ENCODE measurements around the gene CD37.
"Not testable (repeated sequence)": the region's sequence is repeated elsewhere in the genome, so short reads cannot be mapped to it uniquely, and the experiment has no call there.

CD37 gene

DNA sequence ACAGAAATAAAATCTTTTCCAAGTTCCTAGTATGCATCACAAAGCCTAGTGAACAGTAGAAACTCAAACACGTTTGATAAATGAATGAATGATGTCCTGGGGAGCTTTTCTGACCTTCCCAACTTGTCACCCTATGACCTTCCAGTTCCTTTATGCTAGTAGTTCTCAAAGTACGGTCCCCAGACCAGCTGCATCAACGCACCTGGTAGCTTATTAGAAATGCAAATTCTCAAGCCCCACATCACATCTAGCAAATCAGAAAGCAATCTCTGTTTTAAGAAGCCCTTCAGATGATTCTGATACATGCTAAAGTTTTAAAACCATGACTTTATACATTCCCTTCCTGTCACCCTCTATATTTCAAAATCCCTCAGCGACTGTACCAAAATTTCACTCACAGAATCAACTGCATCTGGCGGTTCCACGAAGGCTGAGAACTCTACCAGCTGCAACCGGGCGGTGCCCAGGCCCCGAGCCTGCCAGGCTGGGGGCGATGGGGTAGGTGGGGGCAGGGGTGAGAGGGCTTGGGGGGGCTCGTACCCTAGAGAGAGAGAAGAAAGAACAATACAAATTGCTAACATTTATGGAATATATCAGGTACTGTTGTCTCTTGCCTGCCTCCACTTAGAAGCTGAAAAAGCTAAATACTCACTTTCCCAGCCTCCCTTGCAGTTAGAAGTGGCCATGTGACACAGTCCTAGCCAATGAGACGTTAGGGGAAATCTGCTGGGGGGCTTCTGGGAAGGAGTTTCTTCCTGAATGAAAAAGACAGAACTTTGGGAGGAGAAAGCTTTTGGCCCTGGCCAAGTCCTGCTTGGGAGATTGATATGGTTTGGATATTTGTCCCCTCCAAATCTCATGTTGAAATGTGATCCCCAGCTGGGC, 13.3 kb downstream of the CD37 start:
- DNase-seq = no peak

DNA sequence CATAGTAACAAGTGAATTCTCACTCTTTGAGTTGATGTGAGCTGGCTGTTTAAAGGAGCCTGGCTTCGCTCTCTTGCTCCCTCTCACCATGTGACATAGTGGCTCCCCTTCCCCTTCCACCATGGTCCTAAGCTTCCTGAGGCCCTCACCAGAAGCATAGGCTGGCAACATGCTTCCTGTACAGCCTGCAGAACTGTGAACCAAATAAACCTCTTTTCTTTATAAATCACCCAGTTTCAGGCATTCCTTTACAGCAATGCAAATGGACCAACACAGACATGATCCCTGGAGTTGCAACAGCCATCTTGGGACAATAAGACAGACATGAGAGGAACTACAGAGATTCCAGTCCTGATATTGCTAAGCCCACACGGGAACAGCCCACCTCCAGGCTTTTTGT, 14.4 kb downstream of the CD37 start:
- no peak for DNase-seq

GRCh38 chr19:49355909-49356353, 20.7 kb downstream of the CD37 start:
- DNase-seq = no peak

GRCh38 chr19:49356382-49356781, 21.2 kb downstream of the CD37 start:
- DNase-seq = no peak

DNA sequence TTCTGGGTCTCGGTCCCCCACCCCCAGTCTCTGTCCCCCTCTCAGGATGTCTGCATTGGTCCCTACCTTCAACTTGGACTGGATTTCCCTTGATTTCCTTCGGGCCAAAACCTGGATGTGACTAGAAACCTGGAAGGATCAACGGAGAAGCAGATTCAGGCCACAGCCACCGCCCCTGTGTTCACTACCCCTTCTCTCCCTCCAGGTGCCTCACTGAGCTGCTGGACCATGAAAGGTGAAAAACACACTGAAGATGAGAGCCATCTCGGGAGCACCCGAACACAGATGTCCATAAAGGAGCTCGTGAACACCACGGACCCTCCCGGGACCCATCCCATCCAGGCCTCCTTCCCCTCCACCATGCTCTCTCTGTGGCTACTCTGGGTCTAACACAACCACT, 22.0 kb downstream of the CD37 start:
- no peak for DNase-seq

- no peak for DNase-seq
Measured at GRCh38 chr19:49359851-49360820, 24.9 kb downstream of the CD37 start.

DNA sequence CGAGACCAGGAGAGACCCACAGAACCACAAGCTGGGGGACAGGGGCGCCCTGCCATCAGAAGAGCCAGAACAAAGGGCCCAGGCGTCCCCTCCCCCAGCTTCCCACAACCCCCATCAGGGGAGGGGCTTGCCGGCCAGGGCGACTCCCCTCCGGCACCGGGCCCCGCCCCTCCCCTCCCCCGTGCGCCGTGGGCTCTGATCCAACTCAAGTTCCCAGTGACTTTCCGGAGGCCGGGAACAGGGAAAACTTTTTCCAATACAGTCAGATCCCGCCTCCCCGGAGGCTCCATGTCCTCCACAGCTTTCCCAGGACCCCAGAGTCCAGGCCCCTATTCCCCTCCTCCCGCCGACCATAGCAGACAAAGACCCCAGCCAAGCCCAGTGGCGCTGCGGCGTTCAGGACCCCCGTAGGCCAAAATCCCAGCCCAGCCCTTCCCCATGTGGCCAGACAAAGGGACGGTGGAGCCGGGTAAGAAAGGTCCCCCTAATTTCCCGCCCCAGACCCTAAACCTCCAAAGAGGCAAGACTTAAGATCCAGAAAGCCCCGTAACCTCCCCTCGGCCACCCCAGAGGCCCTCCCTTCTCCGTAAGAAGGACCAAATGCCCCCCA, 26.3 kb downstream of the CD37 start:
- DNase-seq = no peak

DNA sequence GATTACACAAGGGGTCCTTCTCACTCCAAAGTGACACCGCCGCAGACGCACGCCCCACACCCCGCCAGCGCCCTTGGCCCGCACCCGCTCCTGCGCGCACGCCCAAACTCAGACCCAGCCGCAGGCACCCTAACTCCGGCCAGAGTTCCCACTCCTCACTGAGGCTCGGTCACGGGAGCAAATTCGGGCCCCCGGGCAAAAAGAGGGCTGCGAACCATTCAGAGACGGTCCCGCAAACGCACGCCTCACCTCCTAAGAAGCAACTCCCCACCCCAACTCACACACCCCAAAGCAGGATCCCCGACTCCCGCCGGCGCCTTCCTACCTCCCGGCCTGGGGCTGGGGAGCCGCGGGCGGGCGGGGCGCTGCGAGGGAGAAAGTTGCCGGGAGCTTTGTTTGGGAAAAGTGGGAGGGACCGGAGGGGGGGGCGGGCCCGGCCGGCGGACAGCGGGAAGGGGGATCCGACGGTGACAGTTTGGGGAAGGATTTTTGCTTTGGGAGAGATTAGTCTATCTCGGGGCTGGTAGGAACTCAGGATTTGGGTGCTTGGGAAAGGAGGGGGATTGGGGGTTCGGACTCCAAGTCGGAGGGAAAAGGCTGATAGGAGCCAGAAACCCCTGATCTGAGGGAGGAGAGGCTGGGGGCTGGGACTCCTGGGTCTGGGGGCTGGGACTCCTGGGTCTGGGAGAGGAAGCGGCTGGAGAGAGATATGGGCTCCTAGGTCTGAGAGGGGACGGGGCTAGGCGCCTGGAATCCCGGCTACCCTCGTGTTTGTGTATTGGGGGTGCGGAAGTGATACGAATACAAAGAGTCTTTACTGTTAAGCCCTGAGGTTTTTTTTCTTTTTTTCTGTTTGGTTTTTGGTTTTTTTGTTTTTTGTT, 27.1 kb downstream of the CD37 start, which contains the start of gene TEAD2:
Gene TEAD2, minus strand, starts transcription at position 369 of the 881 bp plus-strand sequence. CDS start 2,341 bp downstream, outside the sequence.
- DNase-seq = no peak

- DNase-seq = no peak
Measured at GRCh38 chr19:49362929-49363267, 27.7 kb downstream of the CD37 start.

- peak; percentile 82 for DNase-seq
Measured at GRCh38 chr19:49363268-49364082, 28.3 kb downstream of the CD37 start, which contains the start of gene DKKL1. TSS of gene DKKL1 (plus strand) at chr19:49363877. CDS start at chr19:49363999, 122 bp downstream.

DNA sequence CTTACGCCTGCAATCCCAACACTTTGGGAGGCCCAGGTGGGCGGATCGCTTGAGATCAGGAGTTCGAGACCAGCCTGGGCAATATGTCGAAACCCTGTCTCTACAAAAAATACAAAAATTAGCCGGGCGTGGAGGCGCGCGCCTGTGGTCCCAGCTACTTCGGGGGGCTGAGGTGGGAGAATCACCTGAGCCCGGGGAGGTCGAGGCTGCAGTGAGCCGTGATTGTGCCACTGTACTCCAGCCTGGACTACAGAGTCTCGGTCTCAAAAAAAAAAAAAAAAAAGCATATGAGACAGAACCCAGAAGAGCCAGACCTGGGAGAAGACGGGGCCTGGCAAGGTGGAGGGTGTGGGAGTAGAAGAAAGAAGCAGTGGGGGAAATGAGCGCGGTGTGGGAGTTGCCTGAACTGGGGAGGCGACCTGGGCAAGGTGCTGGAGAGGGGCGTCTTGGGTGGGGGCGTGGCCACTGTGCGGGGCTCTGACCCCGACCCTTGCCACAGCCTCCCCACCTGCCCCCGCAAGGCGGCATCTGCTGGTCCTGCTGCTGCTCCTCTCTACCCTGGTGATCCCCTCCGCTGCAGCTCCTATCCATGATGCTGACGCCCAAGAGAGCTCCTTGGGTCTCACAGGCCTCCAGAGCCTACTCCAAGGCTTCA, 29.0 kb downstream of the CD37 start:
- DNase-seq = no peak

DNA sequence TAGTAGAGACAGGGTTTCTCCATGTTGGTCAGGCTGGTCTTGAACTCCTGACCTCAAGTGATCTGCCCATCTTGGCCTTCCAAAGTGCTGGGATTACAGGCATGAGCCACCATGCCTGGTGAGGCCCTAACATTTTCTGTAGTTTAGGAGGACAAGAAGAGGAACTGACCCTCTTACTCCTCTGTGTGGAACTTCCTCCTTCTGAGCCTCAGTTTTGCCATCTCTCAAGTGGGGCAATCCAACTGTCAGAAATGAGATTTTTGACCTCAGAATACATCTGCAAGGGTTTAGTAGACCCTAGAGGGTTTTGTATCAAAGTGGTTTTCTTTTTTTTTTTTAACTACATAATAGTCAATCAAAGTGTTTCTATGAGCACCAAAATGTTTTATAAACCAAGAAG, 30.9 kb downstream of the CD37 start:
- DNase-seq = no peak

DNA sequence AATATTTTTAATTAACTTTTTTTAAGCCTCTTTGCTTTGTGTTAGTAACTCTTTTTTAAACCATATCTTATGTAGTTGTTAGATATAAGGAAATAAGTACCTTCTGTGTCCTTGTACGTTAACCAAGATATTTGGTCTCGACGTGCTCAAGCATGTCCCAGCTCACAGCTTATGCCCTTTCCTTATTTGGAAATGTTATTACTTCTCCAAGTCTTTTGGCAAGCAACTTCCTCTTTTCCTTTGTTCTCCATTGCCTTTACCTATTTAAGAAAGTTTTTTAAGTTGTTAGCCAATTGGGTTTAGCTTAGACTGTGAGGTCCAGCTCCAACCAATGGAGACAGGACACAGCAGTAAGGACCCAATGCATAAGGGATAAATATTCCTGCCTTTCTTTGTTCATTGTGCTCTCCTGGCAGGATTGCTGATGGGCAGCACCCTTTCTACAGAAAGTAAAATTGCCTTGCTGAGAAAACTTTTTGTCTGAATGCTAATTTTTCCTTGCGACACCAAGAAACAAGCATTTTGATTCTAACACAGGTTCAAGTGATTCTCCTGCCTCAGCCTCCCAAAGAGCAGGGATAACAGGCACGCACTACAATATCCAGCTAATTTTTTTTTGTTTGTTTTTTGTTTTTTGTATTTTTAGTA, 33.6 kb downstream of the CD37 start:
- no peak for DNase-seq

- DNase-seq = no peak
Measured at GRCh38 chr19:49371184-49371583, 36.0 kb downstream of the CD37 start.

- DNase-seq = not testable (repeated sequence)
Measured at GRCh38 chr19:49373174-49373573, 38.0 kb downstream of the CD37 start.

- DNase-seq = no peak
Measured at GRCh38 chr19:49374665-49375434, 39.6 kb downstream of the CD37 start.

- no peak for DNase-seq
Measured at GRCh38 chr19:49378512-49378911, 43.3 kb downstream of the CD37 start.

DNA sequence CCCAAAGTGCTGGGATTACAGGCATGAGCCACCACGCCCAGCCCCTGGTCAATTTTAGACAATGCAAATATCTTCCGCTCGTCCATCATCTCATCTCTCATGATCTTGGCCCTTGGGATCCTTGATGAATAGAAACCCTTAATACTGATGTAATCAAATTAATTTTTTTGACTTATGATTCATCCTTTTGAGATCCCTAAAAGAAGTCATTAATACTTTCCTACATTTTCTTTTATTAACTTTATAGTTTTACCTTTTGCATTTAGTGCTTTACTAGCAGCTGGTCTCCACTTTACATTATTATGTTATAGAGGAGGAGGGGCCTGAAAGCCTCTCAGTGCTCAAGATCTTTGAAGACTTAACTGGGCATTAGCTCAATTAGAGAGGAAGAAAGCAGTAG, 45.2 kb downstream of the CD37 start:
- no peak for DNase-seq

DNA sequence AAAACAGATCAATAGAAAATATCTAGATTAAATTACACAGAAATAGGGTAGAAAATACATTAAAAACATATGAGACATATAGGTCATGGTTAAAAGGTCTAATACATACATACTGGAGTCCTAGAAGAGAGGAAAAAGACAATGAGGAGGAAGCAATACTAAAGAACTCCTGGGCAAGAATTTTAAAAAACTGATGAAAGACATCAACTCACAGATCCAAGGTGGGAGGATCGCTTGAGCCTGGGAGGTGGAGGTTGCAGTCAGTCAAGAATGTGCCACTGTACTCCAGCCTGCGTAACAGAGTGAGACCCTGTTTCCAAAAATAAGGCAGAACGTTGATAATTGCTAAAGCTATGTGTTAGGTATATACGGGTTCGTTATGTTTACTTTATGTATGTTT, 47.4 kb downstream of the CD37 start:
- no peak for DNase-seq
